ENCODE results near the gene PDE4B.

DNA sequence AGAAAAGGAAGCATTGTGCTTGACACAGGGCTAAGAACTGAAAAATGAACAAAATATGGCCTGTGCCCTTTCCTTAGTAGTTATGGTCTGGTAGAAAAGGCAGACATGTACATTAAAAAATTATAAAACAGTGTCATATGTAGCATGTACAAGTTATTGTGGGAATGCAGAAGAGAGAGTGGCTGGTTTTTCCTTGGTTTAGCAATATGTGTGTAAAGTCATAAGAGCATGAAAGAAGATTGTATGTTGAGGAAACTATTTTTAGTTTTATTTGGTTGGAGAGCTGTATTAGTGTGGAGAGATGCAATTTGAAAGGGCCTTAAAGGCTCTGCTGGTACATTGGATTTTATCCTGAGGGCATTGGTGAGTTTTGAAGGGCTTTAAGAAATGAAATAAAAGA is 145.8 kb downstream of the PDE4B start:
- TF ChIP-seq POLR2A (IDR thresholded peaks at IDR 0.05): no peak
- TF ChIP-seq, protein P1, sequence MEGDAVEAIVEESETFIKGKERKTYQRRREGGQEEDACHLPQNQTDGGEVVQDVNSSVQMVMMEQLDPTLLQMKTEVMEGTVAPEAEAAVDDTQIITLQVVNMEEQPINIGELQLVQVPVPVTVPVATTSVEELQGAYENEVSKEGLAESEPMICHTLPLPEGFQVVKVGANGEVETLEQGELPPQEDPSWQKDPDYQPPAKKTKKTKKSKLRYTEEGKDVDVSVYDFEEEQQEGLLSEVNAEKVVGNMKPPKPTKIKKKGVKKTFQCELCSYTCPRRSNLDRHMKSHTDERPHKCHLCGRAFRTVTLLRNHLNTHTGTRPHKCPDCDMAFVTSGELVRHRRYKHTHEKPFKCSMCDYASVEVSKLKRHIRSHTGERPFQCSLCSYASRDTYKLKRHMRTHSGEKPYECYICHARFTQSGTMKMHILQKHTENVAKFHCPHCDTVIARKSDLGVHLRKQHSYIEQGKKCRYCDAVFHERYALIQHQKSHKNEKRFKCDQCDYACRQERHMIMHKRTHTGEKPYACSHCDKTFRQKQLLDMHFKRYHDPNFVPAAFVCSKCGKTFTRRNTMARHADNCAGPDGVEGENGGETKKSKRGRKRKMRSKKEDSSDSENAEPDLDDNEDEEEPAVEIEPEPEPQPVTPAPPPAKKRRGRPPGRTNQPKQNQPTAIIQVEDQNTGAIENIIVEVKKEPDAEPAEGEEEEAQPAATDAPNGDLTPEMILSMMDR (IDR thresholded peaks at IDR 0.05): no peak

Measured in body of pancreas (tissue), 4 donors.